ENCODE results near the gene GLB1L.

- TF ChIP-seq CTCF (IDR thresholded peaks at IDR 0.05): no peak
- TF ChIP-seq POLR2A (IDR thresholded peaks at IDR 0.05): no peak
- TF ChIP-seq POLR2AphosphoS5 (IDR thresholded peaks at IDR 0.05): no peak
These were observed 41.3 kb upstream of the GLB1L start for GRCh38 chr2:219286436-219287115.

All from transverse colon (tissue), 4 donors.